HG02840 (cell line): Measurements from ENCODE around the gene MRPL16.
A peak's percentile ranks its signal among the peaks of the same experiment; 100 is the strongest.
"Not testable (repeated sequence)": the region's sequence is repeated elsewhere in the genome, so short reads cannot be mapped to it uniquely, and the experiment has no call there.

ENCODE experiments used
- ATAC-seq: cut with Tn5 transposase; IDR thresholded peaks from one replicate; pipeline ENCODE4 v1.9.1; 2021; ENCODE audit warnings: mild to moderate bottlenecking, moderate library complexity, moderate number of reproducible peaks; ENCODE audit not compliant: unreplicated experiment, low FRiP score

Gene MRPL16

GRCh38 chr11:59810189-59810910, at the start of gene MRPL16:
TSS of gene MRPL16 (minus strand) at chr11:59810778. CDS start at chr11:59810658, 120 bp downstream.
- peak; percentile 100 for ATAC-seq

- no peak for ATAC-seq
Observed at GRCh38 chr11:59859673-59860072, 49.1 kb upstream of the MRPL16 start.

GRCh38 chr11:59857439-59858434, 47.2 kb upstream of the MRPL16 start:
- ATAC-seq, result no peak

GRCh38 chr11:59854871-59855270, 44.3 kb upstream of the MRPL16 start:
- ATAC-seq, result no peak

GRCh38 chr11:59851416-59851815, 40.8 kb upstream of the MRPL16 start:
- not testable (repeated sequence) for ATAC-seq

GRCh38 chr11:59849551-59849950, 39.0 kb upstream of the MRPL16 start:
- not testable (repeated sequence) for ATAC-seq

GRCh38 chr11:59849129-59849528, 38.6 kb upstream of the MRPL16 start:
- ATAC-seq, result no peak

GRCh38 chr11:59848439-59848838, 37.9 kb upstream of the MRPL16 start:
- ATAC-seq, result not testable (repeated sequence)

- ATAC-seq, result no peak
Observed at GRCh38 chr11:59847626-59848025, 37.0 kb upstream of the MRPL16 start.

GRCh38 chr11:59846556-59846955, 36.0 kb upstream of the MRPL16 start:
- ATAC-seq, result no peak

GRCh38 chr11:59845399-59845798, 34.8 kb upstream of the MRPL16 start, which contains the start of gene CBLIF:
TSS of gene CBLIF (minus strand) at chr11:59845499. CDS start at chr11:59845453, 46 bp downstream.
- no peak for ATAC-seq

GRCh38 chr11:59842316-59842715, 31.7 kb upstream of the MRPL16 start:
- no peak for ATAC-seq

GRCh38 chr11:59841514-59841913, 30.9 kb upstream of the MRPL16 start:
- no peak for ATAC-seq

GRCh38 chr11:59839615-59840014, 29.0 kb upstream of the MRPL16 start:
- no peak for ATAC-seq

GRCh38 chr11:59833602-59834001, 23.0 kb upstream of the MRPL16 start:
- ATAC-seq, result no peak

GRCh38 chr11:59829358-59829757, 18.8 kb upstream of the MRPL16 start:
- no peak for ATAC-seq

- peak; percentile 78 for ATAC-seq
Observed at GRCh38 chr11:59822989-59823566, 12.5 kb upstream of the MRPL16 start.

GRCh38 chr11:59818572-59818971, 8.0 kb upstream of the MRPL16 start:
- ATAC-seq, result no peak

- not testable (repeated sequence) for ATAC-seq
Observed at GRCh38 chr11:59816434-59816833, 5.9 kb upstream of the MRPL16 start.

- ATAC-seq, result no peak
Observed at GRCh38 chr11:59815754-59816153, 5.2 kb upstream of the MRPL16 start.

GRCh38 chr11:59814021-59814420, 3.4 kb upstream of the MRPL16 start:
- ATAC-seq, result no peak
